ENCODE measurements around the gene PRDM15.
A peak's percentile ranks its signal among the peaks of the same experiment; 100 is the strongest.

PRDM15 gene

GRCh38 chr21:41879190-41879998 is at the start of gene PRDM15:
Gene PRDM15 (minus strand): TSS chr21:41879344. CDS start chr21:41860363, 18,981 bp downstream.
- DNase-seq, result peak; percentile 44 to 76

DNA sequence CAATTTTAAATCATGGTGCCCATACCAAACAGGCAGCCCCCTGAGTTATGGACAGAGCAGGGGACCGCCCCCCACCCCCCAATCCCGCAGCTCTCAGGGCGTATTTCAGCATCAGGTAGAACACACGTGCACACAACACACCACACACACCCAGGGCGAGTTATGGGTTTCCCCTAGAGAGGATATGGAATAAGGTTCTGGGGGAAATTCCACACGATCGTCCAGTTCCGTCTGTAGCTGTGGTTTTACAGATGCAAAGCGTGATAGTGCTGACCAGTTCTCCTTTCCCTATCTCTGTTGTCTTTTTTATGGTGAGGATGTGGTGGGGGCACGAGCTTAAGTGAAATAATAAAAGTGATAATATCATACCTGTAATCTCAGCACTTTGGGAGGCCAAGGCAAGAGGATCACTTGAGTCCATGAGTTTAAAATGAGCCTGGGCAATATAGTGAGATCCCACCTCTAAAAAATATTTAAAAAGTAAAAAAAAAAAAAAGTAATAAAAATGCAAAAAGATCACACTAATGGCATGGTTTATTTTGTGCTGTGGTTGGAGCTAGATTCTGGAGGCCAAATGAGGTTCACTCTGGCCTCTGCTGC is 49.6 kb upstream of the PRDM15 start:
- no peak for DNase-seq

- DNase-seq, result no peak
These were observed 48.7 kb upstream of the PRDM15 start for GRCh38 chr21:41927727-41928409.

DNA sequence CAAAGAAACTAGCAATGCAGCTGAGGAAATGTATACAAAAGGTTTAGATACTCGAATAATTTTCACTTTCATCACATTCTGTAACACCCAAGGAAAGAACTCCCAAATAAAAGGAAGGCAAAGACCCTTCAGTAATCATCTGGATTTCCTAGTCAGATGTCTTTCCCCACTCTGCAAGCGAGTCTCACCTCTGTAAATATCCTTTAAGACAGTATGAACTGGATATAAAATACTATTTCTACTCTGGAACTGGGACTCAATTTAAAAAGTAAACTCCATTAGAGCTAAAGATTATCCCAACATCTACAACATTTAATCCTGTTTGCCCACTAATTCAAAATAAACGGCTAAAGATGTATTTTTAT is 47.6 kb upstream of the PRDM15 start:
- no peak for DNase-seq

DNA sequence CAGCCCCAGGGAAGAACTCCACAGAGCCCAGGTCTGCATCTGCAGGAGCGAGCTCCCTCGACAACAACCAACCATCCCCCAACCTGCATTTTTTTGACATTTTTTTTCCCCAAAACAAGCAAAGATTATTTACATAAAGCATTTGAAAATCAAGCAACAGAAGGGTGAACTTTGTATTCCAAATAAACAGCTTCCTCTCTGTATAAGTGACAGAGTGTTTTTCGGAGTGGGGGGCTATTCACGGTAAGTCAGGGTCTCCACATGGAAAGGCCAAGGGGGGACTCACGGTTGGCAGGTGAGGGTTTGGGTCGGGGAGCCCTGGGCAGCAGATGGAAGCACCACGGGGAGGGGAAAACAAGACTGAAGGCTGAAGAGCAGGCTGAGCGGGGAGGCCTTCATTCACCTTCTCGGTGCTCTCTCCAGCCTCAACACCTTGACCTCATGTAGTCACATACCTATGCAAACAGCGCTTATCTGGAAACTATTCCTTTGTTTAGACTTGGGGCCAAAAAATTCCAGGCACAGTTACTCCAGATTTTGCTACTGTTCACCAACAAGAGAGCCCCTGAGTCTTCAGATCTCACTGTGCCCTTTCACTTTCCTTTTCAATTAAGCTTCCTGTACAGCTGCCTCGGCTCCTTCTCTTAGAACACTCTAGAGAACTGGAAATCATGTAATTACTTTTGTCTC is 47.1 kb upstream of the PRDM15 start:
- DNase-seq, result no peak

- DNase-seq, result no peak
These were observed 46.6 kb upstream of the PRDM15 start for GRCh38 chr21:41925767-41926116.

DNA sequence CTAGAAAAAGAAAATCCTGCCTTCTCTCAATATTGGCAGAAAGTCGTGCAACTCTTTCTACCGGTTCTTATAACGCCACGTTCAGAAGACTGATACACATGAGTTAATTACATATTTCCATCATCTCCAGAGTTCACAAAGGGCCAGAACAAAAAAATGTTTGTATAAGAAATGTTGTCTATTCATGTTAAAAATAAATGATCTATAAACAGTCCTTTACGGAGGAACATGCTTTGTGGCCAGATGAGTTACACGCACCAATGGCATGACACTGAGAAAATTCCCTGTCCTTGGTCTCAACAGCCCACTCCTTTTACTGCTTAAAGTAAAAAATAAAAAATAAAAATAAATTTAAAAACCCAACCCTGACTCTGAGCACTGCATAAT is 45.2 kb upstream of the PRDM15 start:
- no peak for DNase-seq

- no peak for DNase-seq
These were observed 44.7 kb upstream of the PRDM15 start for GRCh38 chr21:41923631-41924367.

GRCh38 chr21:41923186-41923585 is 44.0 kb upstream of the PRDM15 start:
- no peak for DNase-seq

DNA sequence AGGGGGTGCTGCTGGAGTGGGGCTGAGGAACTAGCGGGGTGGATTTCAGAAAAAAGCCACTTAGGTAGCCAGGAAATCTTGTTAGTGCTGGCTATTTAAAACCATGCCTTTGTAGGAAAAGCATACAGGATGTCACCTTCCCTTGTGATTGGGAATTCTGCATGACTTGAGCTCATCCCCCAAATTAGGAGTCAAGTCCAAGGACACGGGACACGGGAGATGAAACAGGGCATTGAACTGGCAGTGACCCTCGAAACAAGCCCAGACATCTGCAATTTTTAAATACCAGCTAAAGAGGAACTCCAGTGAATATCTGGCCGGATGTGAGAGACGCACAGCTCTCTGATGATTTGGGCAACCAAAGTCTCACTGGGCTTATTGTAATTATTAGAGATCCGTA is 41.9 kb upstream of the PRDM15 start:
- DNase-seq, result no peak

GRCh38 chr21:41920476-41920875 is 41.3 kb upstream of the PRDM15 start:
- no peak for DNase-seq

DNA sequence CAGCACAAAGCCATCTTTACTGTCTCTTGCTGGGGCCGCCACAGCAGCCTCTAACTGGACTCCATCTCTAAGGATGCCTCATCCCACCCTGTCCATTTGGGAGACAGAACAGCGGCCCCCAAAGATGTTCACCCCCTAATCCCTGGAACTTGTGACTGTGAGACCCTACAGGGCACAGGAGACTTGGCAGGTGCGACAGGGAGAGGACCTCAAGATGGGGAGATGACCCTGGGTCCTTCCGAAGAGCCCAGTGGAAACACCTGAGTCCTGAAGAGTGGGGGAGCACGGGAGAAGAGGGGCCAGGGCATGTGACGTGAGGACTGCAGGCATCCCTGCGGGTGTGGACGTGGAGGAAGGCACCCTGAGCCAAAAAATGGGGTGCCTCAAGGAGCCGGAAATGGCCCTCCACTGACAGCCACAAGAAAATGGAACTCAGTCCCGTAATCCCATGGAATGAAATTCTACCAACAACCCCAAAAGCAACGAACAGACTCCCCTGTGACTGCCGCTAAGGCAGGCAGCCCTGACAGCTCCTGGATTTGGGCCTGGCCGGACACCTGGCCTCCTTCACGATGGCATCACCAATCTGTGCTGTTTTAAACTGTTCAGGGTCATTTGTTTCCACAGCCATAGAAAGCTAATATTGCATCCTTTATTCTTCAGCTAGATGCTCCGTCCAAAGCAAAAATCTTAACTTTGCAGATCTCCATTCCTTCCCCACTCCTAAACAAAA is 40.7 kb upstream of the PRDM15 start:
- no peak for DNase-seq

- no peak for DNase-seq
These were observed 39.6 kb upstream of the PRDM15 start for GRCh38 chr21:41918561-41919358.

GRCh38 chr21:41917531-41917930 is 38.4 kb upstream of the PRDM15 start:
- DNase-seq, result no peak

GRCh38 chr21:41916888-41917433 is 37.8 kb upstream of the PRDM15 start:
- DNase-seq, result no peak

GRCh38 chr21:41914965-41915364 is 35.8 kb upstream of the PRDM15 start:
- no peak for DNase-seq

- no peak for DNase-seq
These were observed 35.2 kb upstream of the PRDM15 start for GRCh38 chr21:41914358-41914757.

DNA sequence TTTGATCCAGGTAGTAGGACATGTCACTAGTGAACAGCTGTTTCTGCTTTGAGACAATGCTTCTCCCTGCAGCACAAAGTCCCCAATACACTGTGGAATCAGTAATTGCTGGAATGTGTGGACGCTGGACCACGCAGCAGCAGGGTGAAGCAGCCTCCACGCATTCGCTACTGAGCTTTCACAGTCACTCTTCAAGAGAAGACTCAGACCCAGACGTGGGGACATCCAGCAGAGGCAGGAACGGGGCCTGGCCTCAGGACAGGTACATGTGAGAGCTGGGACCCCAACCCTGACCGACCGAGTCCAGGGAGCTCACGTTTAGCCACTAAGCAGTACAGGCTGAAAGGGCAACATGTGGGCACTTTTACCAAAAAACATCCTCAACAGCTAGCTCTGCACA is 34.1 kb upstream of the PRDM15 start:
- no peak for DNase-seq

GRCh38 chr21:41908829-41909228 is 29.7 kb upstream of the PRDM15 start:
- DNase-seq, result no peak

- DNase-seq, result no peak
These were observed 28.5 kb upstream of the PRDM15 start for GRCh38 chr21:41907496-41908258.

All from SHP77 (cell line).